GM21786 (cell line): ENCODE measurements around the gene KRT74.

Experiments
- ATAC-seq: cut with Tn5 transposase; IDR thresholded peaks from one replicate; pipeline ENCODE4 v1.9.1; 2021; ENCODE audit not compliant: unreplicated experiment

The KRT74 gene

GRCh38 chr12:52522346-52523011 is 51.2 kb downstream of the KRT74 start:
- ATAC-seq = no peak

DNA sequence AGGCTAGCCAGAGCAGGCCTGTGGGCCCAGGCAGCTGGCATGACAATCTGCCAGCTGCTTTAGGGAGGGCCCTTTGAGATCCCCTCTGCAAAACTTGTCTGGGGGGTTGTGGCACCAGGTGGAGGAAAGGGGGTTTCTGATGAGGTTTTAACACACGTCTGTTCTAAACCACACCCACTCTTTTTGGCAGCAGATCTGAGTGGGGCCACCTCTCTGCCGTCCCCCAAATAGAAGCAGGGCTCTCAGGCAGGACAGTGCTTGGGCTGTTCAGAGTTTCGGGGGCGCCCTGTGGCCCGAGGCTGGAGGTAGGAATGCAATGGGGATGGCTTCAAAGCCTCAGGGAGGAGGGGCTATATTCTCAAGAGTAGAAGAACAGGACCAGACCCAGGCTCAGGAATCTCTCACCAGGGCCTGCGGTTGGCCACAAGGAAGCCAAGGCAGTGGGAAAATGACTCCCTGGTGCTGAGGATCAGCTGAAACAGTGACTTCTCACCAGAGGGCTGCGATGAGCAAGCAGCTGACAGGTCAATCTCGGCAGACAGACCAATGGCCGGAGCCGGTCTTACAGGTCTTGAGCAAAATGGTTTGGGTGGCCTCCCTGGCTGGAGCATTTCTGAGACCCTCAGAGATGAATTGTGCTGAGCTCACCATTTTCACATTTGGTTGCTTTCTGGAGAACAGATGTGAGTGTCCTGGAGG is 51.9 kb downstream of the KRT74 start:
- no peak for ATAC-seq

GRCh38 chr12:52521175-52521567 is 52.5 kb downstream of the KRT74 start:
- no peak for ATAC-seq

DNA sequence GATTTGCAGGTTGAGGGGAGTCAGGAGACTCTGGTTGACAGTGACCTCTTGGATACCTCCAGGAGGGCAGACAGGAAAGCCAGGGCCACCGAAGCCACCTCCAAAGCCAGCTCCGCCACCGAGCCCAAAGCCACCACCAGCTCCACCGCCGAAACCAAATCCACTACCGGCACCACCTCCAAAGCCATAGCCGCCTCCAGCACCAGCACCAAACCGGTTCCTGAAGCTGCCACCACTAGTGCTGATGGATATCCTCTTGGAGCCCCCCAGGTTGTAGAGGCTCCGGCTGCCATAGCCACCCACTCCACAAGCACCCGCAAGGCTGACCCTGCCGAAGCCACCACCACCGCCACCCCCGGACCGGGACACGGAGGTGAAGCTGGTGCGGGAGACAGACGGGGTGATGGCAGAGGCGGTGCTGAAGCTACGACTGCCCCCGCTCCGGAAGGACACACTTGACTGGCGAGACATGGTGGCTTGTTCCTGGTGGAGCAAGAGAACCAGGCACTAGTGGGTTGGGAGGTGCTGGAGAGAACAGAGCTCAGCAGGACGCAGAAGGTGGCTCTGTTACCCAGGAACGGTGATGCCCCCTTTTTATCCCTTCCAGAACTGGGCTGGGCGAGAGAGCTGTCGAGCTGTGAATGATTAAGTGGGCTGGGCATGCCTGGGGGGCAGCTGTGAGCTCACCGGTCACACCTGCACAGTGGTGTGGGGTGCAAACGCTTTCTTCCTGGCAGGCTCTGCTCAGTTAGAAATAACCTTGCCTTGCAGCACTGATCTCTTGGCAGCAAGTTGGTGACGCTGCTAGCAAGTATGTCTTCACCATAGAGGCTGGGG is 53.6 kb downstream of the KRT74 start, which contains the start of gene KRT5:
TSS of gene KRT5 (minus strand) at position 569 of the 837 bp plus-strand sequence. CDS start at position 471, 98 bp downstream.
- ATAC-seq = no peak

- ATAC-seq = no peak
Measured at GRCh38 chr12:52519387-52519703, 54.3 kb downstream of the KRT74 start.

GRCh38 chr12:52518574-52519386 is 54.9 kb downstream of the KRT74 start:
- ATAC-seq = no peak

DNA sequence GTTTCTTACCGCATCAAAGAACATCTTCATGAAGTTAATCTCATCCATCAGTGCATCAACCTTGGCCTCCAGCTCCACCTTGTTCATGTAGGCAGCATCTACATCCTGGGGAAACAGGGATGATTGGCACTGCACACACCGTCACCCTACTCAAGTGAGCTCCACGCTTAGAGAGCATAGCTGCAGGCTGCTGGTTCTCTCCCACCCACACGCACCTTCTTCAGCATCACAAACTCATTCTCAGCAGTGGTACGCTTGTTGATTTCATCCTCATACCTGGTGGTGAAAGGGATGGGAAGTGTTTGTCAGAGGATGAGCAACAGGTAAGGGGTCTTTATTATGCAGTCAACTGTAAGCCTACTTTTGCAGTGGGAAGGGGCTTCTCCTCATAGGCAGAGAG is 55.8 kb downstream of the KRT74 start:
- no peak for ATAC-seq

DNA sequence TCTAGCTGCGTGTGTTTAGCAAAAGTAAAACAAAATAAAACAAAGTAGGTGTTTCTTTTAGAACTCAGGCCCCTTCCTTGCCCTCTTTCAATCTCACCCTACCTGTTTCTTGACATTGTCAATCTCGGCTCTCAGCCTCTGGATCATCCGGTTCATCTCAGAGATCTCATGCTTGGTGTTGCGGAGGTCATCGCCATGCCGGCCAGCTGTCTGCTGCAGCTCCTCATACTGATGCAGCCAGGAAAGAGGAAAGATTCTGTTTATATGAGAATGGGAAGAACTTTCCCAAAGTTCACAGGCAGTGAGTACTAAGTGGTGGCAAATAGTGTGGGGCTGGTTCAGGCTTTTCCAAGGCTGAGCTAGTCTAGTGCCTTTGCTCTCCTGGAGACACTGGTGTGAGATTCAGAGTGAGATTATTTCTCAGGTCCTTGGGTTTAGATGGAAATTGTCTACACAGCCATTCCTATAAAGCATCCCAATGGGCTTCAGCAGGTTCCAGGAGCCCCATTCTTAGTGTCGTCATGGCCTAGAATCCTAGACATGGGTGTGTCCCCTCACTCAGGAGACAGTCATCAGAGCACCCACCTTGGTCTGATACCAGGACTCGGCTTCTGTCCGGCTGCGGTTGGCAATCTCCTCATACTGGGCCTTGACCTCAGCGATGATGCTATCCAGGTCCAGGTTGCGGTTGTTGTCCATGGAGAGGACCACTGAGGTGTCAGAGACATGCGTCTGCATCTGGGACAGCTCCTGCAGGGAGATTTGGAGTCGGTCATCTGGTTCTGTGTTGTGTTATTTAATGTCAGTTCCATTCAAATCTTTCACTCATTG is 56.4 kb downstream of the KRT74 start:
- ATAC-seq = no peak

- no peak for ATAC-seq
Measured at GRCh38 chr12:52515927-52516831, 57.5 kb downstream of the KRT74 start.
